Retinal pigment epithelial cell (primary cell): Measurements from ENCODE around the gene METTL3.

Experiments
- DNase-seq: peaks from one replicate; pipeline ENCODE4 v3.0.0-alpha.2; 2010; ENCODE audit warnings: low read depth
- H3K4me3 ChIP-seq: 2 replicates; pipeline ENCODE4 v1.5.1; 2011; ENCODE audit warnings: mild to moderate bottlenecking, low read length, control low read depth, moderate library complexity
- CTCF ChIP-seq: conservative IDR thresholded peaks from 2 replicates; pipeline ENCODE4 v1.5.1; 2011; ENCODE audit warnings: low read depth, low read length, control low read depth, inconsistent platforms

METTL3 gene

GRCh38 chr14:21543521-21543960, 32.4 kb upstream of the METTL3 start:
- DNase-seq = no peak
- TF ChIP-seq CTCF = no peak
- no peak overlapping the region for H3K4me3 ChIP-seq

GRCh38 chr14:21541413-21542074, 30.4 kb upstream of the METTL3 start:
- no peak for TF ChIP-seq CTCF
- H3K4me3 ChIP-seq = no peak overlapping the region
- DNase-seq = no peak

GRCh38 chr14:21539189-21539940, 28.2 kb upstream of the METTL3 start:
- no peak overlapping the region for H3K4me3 ChIP-seq
- DNase-seq = no peak
- no peak for TF ChIP-seq CTCF

GRCh38 chr14:21537090-21537424, 25.9 kb upstream of the METTL3 start:
- no peak for TF ChIP-seq CTCF
- H3K4me3 ChIP-seq = peak overlapping the region; percentile 50
- no peak for DNase-seq

- H3K4me3 ChIP-seq = peak overlapping the region; percentile 50
- no peak for TF ChIP-seq CTCF
- no peak for DNase-seq
Observed at GRCh38 chr14:21536418-21537089, 25.4 kb upstream of the METTL3 start.

GRCh38 chr14:21535545-21536417, 24.6 kb upstream of the METTL3 start:
- no peak for TF ChIP-seq CTCF
- peak overlapping the region; percentile 50 for H3K4me3 ChIP-seq
- DNase-seq = no peak
